ENCODE measurements around the gene SZT2.

The SZT2 gene

DNA sequence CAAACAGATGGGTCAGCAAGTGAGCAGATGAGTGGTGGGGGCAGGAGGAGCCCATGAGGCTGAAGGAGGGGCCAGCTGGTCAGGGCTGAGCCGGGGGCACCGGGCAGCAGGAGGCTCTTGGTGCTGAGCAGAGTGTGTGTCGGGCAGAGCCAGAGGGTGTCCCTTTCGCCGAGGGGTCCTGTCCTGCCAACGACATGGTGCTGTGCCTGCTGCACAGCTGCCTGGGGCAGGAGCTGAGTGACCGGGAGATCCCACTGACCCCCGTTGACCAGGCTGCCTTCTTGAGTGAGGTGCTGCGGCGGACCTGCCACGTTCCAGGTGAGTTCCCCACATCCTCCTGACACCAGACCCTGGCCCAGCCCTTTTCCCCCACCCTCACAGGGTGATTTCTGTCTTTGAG, 36.5 kb downstream of the SZT2 start:
- DNase-seq, result no peak

DNA sequence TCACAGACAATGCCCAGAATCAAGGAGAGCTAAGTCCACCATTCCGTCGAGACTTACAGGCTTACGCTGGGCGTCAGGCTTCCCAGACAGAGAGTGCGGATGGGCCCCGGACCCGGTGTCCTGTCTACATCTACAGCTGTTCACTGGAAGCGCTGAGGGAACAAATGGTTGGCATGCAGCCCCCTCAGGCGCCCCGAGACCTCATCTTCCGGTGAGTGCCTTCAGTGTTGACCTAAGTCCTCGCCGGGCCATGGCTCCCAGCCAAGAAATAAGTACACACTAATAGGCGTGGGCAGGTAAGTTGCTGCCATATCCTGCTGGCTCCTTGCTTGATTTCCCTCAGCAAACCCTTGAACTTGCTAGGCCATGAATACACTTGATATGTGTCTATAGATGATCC, 37.8 kb downstream of the SZT2 start:
- DNase-seq, result no peak

DNA sequence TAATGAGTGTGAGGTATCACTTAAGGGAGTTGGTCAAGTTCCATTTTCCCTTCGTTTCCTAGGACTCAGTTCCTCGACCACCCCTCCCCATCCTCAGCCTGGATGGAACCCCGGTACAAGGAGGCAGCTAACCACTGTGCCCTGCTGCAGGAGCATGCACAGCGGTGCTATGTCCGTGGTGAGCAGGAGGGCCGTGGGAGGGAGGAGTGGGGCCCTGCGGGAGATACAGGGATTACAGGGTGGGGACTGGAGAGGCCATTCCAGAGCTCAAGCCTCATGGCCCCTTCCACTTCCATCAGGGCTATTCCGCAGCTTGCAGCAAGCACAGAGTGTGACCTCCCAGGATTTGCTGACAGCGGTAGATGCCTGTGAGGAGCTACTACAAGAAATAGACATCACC, 38.2 kb downstream of the SZT2 start:
- DNase-seq, result no peak

DNA sequence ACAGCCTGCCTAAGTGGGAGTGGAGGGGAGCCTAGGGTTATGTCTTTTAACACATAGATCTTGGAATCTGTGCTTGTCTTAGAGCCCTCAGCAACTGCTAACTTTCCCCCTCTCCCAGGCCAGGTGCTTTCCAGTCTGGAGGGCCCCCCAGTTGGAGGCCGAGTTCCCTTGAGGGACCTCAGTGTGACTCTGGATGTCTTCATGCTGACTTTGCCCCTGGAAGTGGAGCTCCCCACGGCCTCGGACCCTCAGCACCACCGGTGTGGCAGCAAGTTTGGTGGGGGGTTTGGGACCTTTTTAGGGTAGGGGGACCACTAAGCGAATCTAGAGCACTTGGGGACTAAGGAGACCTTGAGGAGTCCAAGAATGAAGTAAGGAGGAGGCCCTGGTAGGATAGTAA, 41.1 kb downstream of the SZT2 start:
- no peak for DNase-seq

DNA sequence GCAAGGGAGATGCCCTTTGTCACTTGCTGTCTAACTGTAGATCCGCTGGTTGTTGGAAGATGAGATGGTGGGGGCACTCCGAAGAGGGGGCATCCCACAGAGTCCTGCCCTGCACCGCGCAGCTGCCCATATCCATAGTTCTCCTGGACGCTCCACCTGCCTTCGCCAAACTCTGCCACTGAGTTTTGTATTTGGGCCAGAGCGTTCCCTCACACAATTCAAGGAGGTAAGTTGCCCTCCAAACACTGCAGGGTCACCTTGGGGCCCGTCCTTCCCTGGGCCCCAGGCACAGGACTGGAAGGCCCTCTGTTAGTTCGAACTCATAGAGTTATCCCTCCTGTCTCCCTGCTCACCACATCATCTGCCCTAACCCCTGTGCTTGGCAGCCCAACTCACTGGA, 42.0 kb downstream of the SZT2 start:
- DNase-seq, result no peak

DNA sequence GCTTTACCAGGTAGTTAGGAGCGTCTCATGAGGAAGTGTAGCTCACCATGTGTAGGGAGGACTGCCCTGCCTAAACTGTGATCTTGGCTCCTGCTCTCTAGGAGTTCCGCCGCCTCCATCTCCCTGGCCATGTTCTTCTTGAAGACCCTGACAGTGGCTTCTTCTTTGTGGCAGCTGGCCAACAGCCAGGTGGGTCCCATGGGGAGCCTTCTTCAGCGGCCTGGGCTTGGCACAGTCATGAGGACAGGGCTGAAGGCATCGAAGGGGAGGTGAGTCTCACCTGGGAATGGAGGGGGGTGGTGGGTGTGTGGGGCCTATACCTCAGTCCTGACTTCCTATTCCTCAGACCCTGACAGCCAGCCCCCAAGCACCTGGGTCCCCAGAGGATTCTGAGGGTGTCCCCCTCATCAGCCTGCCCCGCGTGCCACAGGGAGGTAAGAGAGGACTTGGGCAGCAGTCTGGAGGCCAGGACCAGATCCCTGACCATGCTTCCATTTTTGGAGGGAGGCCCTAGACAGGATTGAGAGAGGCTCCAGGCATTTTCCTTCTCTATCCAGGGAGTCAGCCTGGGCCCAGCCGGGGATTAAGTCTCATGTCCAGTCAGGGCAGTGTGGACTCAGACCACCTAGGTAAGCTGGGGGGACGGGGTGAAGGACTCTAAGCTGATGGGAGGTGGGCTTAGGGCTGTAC, 42.6 kb downstream of the SZT2 start:
- DNase-seq, result no peak

DNA sequence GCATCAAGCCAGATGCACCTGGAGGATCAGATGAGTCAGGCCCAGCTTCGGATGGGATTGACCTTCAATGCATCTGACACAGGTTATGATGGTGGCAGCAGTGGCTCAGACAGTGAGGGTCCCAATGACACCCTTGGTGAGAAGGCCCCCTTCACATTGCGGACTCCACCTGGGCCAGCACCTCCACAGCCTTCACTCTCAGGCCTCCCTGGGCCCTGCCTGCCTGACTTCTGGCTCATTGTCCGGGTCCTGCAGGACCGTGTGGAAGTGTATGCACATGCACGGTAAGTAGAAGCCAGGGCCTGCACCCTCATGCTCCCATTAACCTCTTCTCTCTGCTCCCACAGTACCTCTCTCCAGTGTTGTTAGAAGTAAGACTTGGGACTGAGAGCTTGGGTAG, 43.2 kb downstream of the SZT2 start:
- no peak for DNase-seq

DNA sequence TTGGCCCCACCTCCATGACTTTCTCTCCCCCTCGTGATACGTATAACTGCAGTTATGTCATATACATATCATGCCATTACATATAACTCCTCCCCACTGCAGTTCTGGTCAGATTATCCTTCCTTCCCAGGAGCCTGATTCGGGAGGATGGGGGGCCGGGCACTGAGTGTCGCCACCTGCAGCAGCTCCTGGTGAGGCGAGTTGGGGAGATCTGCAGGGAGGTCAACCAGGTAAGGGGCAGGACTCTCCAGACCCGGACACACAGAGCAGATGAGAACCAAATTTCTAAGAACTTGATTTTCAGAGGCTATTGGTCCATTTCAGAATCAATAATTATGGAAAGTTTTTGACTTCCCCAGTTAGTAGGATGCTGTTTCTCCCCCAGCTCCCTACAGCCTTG, 44.6 kb downstream of the SZT2 start:
- DNase-seq, result no peak

DNA sequence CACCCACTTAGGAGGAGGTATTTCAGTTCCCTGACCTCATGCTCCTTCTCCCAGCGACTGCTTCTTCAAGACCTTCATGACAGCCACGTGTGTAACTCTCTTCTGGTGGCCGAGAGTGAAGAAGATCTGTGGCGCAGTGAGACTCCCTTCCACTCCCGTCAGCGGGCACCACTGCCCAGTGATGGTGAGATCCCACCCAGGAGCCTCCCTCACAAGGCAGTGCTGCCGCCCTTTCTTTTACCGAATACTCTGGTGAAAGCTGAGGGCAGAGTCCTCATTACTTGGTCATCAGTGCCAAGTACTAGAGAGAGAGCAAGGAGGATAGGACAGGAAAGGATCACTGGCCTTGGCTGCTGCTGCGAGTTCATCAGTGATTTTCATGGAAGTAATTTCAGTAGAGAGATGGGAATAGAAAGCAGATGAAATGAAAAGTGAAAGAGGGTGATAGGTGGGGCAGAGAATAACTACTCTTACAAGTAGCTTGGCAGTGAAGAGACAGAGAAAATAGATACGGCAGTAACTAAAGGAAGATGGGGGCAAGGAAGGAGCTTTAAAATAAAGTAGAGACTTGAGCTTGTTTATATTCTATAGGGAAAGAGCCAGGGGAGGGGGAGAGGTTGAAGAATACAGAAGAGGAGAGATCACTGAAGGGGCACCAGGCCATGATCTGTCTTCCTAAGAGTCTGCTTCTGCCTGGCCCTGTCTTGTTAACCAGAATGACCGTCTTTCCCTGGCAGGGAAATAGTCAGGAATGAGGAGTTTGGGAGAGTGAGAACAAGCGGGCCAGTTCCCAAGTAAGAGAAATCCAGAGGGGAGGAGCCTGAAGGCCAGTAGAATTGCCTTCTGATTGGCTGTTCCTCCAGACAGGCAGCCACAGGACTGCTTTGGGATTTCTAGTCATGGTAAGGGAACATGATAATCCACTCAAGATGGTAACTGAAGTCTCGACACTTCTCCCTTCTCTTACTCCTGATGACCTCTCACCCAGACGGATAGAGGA, 45.7 kb downstream of the SZT2 start:
- DNase-seq, result no peak

DNA sequence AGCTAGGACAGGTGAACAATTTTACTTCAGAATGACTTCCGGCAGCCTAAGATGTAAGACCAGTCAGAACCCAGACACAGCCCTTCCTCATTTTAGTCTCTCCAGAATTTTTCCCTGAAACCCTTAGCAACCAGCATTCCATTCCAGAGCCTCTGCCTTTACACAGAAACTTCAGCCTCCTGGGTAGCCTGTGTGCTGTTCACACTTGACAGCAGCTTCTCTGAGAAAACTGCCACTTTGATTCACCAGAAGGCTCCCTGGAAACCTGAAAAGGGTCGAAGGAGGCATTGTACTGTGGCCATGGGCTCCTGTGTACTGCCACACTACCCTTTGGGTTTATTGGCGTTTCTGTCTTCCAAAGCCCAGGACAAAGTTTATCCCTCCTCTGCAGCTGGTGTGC, 46.7 kb downstream of the SZT2 start:
- DNase-seq, result no peak

DNA sequence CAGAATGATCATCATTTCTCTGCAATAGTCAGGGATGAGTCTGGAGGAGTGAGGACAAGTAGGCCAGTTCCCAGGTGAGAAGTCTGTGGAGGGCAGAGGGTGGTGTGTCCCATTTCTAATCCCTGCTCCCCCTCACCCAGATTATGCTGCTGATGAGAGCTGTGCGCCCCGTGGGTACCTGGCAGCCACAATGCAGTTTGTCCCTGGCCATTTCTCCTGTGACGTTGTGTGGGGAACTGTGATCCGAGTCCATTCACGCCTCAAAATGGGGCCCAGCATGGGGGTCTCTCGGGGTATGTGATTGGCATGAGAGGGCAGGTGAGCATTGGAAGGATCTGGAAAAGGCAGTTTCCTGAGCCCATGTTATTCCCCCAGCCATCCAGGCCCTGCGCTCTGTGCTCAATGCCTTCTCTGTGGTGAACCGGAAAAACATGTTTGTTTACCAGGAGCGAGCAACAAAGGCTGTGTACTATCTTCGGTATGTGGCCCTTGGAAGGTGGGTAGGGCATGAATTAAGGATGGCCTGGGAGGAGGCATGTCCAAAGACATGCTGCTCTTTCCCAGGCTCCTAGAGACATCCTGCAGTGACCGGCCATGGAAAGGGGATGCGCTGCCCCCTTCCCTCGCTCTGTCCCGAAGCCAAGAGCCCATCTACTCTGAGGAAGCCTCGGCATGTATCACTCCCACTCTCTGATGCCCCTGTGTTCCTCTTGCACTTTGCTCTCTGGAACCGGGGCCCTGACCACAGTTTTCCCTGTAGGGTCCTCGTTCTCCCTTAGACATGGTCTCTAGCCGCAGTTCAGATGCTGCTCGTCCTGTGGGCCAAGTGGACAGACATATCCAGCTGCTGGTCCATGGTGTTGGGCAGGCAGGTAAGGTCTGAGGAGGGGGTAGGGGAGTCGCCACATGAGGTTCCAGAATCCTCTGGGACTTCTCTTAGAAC, 47.6 kb downstream of the SZT2 start:
- DNase-seq, result no peak

DNA sequence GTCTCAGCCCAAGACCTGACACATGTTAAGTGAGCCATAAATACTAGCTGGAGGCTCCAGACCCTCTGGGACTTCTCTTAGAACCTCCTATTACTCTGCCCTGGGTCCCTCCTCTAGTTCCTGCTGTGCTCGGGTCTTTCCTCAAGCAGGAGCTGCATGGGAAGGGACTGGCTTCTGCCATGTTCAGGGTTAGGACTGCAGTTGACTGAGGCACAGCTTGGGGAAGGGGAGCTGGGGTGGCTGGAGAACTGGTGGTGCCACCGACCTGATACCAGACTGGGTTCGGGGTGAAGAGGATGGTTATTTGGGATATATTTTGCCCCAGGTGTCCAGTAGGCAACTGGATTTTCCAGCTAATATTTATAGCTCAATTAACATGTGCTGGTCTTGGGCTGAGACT, 48.3 kb downstream of the SZT2 start:
- no peak for DNase-seq

DNA sequence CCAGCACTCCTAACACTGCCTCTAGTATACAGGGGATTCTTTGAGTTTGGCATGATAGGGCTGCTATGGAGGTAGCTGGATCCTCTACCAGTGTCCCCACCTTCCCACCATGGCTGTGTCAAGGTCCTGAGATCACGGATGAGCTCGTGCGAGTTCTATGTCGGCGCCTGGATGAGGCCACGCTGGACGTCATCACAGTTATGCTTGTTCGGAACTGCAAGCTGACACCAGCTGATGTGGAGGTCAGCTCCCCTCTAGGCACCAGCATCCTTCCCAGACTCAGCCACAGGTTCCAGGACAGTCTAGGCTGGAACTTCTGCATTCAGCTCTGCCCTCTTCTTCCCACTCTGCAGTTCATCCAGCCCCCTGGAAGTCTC, 48.9 kb downstream of the SZT2 start:
- DNase-seq, result no peak

DNA sequence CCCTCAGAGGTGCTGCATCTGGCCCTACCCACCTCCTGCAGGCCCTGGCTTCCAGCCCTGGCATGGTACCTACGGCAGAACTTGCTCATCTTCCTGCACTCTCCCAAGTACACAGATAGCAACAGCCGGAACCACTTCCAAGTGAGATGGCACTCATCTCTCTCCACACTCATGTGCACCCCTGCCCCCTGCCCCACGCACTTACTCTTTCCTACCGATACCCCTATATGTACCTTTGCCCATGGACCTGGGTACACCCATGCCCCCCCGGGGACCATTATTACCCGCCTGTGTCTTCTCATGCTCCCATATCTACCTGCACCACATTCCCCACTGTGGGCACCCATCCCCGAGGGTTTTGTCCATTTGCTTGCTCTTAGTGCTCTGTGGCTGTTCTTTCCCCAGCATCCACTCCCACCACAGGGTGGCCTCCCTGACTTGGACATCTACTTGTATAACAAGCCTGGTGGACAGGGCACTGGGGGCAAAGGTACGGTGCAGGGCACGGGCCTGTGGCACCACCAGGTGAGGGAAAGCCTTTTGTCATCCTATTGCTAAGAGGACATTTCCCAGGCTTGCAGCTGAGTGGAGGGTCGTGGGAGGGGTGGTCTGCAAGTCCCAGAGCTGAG, 49.4 kb downstream of the SZT2 start:
- DNase-seq, result no peak

DNA sequence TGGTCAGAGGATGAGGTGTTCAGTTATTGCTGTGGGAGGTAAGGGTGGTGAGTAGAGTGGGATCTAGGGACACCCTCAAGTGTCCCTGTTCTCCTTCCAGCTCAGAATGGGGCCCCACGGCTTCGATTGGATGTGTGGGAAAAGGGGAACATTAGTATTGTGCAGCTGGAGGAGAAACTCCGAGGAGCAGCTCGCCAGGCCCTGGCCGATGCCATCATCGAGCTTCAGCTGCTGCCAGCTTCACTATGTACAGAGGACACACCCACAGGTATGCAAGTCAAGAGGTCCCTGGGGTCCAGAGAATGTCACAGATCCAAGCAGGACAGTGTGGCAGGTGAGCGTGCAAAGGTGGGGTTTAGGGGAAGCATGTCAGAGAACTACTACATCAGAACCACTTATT, 50.1 kb downstream of the SZT2 start:
- no peak for DNase-seq

DNA sequence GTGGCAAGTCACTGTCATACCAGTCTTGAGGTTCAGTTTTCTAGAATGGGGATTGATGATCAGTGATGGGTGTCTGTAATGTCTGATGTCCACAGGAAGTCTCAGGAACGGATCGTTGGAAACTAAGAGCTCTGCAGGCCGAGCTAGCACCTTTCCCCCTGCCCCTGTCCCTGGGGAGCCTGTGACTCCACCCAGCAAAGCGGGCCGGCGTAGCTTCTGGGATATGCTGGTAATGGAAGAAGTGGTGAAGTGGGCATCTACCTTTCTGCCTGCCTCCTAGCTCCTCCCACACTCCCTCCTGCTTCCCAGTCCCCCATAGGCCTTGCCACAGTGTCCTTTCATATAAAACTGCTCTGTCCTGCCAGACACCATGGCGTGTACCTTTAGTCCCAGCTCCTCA, 50.7 kb downstream of the SZT2 start:
- no peak for DNase-seq

DNA sequence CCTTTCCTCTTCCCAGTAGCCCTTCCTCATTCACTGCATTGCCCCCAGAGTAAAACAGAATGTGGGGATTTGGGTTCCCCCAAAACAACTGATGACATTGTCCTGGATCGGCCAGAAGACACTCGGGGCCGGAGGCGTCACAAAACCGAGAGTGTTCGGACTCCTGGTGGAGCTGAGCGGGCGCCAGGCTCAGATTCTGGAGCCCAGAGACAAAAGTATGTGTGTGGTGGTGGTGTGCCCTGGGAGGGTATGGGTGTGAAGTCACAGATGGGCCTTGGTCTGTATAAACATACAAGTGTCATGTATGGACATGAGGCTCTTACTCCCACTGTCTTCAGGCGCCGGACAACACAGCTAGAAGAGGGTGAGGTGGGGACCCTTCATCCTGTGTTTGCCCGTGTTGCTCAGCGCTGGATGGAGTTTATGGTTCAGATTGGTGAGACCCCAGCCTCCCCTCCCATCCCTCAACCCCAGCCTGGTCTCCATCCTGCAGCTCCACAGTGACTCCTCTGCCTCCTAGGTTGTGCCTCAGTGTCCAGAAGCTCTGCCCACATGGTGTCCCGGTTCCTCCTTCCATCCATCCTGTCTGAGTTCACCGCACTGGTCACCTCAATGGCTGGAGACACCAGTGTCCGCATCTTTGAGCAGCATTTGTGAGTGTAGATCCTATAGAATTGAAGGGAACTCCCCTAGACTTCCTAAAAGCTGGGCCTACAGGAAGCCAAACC, 51.6 kb downstream of the SZT2 start:
- no peak for DNase-seq

DNA sequence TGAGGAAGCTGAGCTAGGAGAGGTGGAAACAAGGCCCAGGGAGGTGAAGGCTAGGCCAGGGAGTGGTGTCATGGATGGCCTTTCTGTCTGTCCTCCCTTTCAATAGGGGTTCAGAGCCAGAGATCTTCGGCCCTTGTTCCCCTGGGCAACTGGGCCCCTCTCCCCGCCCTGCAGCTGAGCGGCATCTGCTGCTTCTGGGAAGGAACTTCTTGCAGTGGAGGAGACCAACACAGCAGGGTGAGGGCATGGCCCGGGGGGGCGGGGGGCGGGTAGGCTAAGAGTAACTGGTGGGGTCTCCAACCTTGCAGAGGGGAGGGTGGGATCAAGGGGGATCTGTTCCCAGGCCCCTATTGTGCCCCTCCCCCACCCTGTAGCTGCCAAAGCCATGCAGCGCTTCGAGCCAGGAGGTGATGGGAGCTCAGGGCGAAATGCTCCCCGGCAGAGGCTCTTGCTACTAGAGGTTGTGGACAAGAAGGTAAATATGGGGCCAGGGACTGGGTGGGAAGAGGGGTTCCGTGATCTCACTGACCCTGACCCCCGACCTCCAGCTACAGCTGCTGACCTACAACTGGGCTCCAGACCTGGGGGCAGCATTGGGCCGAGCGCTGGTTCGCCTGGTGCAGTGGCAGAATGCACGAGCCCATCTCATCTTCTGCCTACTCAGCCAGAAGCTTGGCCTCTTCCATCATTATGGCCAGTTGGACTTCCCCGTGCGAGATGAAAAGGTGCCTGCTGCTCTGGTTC, 52.4 kb downstream of the SZT2 start:
- no peak for DNase-seq

DNA sequence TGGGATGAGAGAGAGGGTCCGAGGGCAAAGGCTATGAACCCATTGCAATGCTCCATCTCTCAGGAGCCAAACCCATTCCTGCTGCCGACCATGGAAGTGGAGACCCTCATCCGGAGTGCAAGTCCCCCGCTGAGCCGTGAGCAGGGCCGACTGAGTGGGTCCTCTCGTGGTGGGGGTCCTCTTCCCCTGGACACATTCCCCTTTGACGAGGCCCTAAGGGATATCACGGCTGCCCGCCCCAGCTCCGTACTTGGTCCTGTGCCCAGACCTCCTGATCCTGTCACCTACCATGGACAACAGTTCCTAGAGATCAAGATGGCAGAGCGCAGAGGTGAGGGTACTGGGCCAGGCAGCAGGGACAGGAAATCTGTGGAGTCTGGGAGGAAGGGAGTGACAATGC, 53.1 kb downstream of the SZT2 start:
- DNase-seq, result no peak

DNA sequence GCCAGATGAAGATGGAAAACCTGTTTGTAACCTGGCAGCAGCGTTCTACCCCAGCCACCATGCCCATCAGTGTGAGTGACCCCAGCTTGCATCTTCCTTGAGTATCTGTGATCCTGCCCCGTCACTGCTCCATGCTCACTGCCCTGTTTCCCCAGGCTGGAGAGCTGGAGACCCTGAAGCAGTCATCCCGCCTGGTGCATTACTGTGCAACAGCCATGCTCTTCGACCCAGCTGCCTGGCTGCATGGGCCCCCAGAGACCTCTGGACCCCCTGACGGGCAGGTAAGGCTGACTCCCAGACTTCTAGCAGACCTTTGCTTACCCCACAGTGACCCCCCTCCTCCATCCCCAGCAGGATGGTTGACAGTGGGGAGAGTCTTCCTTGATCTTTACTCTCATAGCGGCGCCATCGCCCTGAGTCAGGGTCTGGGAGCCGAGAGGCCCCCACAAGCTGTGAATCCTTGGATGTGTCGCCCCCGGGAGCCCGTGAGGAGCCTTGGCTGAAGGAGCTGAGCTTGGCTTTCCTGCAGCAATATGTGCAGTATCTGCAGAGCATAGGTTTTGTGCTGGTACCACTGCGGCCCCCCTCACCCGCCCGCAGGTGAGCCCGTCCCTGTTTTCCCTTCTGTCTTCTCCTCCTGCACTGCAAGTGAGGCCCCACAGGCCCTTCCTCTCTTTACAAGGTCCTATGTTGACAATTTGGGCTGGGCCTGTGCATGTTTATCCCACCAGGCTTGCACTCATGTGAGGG, 53.7 kb downstream of the SZT2 start:
- no peak for DNase-seq
